Hematopoietic multipotent progenitor cell treated with erythropoietin and hydrocortisone succinate and interleukin-3 and kit ligand, for 17 days (in vitro differentiated cells): Measurements from ENCODE around the gene TASL.
"Not testable (repeated sequence)": the region's sequence is repeated elsewhere in the genome, so short reads cannot be mapped to it uniquely, and the experiment has no call there.

Experiments used
- DNase-seq: peaks from one replicate; pipeline ENCODE4 v3.0.0-alpha.2; 2015; ENCODE audit warnings: low spot score

Gene TASL, protein sequence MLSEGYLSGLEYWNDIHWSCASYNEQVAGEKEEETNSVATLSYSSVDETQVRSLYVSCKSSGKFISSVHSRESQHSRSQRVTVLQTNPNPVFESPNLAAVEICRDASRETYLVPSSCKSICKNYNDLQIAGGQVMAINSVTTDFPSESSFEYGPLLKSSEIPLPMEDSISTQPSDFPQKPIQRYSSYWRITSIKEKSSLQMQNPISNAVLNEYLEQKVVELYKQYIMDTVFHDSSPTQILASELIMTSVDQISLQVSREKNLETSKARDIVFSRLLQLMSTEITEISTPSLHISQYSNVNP

GRCh38 chrX:30577362-30577991, at the start of gene TASL:
Gene TASL (minus strand): TSS chrX:30577766. CDS start chrX:30560355, 17,411 bp downstream.
- DNase-seq: no peak

GRCh38 chrX:30626402-30626801, 48.8 kb upstream of the TASL start:
- no peak for DNase-seq

- DNase-seq: no peak
Observed at GRCh38 chrX:30622361-30622760, 44.8 kb upstream of the TASL start.

DNA sequence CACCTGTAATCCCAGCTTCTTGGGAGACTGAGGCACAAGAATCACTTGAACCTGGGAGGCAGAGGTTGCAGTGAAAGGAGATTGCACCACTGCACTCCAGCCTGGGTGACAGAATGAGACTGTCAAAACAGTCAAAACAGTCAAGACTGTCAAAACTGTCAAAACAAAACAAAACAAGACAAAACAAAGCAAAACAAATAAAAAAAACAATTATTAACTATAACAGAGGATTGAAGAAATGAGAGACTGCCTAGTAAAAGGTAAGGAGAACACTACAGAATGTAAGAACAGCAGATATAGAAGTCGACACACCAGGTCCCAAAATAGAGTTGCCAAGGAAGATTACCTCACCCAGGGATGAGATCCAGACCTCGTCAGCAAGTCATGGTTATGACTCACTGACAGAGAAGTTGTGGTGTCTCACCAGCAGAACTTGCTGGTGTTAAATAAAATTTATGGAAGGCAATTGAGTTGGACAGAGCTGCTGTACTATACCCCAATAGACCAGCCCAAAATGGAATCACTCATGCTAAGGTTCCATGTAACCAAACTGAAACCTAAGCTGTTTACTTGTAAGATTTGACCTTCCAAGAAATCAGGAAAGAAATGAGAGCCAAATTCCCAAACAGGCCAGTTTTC, 43.5 kb upstream of the TASL start:
- DNase-seq: no peak

GRCh38 chrX:30620125-30620524, 42.6 kb upstream of the TASL start:
- DNase-seq: no peak

DNA sequence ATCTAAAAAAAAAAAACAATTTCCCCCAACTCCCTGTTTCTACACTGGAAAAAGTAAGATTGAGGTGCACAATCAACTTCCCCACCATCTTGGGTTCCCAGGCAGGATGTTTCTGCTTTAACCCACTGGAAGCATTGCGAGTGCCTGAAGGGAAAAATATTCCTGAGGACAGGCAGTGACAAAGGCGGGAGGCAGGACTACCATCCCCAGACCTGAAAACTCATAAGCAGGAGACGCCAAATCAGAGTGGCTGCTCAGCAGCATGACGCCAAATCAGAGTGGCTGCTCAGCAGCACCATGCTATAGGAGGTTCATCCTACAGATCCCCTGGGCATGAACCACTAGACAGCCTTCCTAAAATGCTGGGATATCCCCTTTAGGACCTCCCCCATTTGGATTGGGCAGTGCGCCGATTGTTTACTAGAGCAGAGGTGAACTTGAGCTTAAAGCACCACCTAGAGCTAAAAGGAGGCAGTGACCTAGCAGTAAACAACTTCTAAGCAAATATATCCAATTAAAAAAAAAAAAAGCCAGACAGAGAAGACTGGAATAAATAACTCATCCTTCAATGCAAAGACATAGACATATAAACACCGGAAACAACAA, 40.7 kb upstream of the TASL start:
- no peak for DNase-seq

DNA sequence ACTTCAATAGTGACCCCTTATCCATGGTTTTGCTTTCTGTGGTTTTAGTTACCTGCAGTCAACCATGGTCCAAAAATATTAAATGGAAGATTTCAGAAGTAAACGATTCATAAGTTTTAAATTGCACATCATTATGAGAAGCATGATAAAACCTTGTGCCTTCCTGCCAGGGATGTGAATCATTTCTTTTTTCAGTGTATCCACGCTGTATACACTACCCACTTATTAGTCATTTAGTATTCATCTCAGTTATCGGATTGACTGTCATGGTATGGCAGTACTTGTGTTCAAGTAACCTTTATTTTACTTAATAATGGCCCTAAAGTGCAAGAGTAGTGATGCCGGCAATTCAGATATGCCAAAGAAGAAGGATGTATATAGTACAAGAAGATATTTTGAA, 37.7 kb upstream of the TASL start:
- DNase-seq: no peak

DNA sequence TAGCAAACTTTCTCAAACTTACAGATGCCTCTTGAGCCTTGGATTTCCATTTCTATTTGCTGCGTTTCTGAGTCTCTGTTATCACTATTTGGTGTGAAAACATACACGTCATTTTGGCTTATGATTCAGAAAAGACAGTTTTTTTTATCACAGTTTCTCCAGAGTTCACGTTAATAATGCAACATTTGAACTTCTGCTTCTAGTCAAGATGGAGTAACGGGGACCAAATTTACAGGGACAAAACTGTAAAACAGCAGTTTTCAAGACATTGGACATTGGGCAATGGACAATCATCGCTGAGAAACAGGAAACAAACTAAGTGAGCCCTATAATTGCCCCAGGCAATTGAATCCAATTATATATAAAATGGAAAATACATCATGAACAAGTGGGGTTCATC, 36.2 kb upstream of the TASL start:
- no peak for DNase-seq

GRCh38 chrX:30612250-30612655, 34.7 kb upstream of the TASL start:
- DNase-seq: no peak

DNA sequence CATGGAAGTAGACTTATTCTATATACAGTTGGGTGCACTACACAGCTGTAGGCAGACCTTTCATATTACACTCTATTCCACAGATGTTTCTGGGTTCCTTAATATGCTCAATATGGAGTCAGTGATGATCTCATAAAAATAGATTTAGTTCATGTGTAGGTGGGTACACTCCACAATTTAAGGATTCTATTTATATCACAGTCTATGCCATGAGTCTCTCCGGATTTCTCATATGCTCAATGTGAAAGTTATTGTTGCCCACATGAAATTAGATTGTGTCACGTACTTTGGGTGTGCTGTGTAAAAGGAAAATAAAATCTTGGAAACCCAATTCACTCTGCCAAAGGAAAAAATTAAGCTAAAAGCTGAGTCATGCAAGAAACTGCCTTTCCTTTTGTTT, 32.5 kb upstream of the TASL start:
- no peak for DNase-seq

DNA sequence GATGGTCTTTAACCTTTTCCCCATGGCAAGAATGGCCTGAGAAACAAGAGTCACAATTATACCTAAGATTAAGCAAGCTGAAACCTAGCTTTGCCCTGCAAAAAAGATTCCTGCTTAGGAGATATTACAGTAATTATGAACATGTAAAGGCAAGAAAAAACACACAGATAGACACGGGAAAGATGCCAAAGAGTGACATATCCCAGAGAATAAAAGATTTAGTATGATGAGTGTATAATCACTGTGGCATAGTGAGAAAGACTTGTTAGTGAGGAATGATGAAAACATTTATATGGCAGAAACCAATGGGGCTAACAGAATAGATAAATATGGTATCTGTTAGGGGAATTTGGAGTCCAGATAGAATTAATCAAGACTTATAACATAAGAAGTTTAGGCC, 29.6 kb upstream of the TASL start:
- no peak for DNase-seq

DNA sequence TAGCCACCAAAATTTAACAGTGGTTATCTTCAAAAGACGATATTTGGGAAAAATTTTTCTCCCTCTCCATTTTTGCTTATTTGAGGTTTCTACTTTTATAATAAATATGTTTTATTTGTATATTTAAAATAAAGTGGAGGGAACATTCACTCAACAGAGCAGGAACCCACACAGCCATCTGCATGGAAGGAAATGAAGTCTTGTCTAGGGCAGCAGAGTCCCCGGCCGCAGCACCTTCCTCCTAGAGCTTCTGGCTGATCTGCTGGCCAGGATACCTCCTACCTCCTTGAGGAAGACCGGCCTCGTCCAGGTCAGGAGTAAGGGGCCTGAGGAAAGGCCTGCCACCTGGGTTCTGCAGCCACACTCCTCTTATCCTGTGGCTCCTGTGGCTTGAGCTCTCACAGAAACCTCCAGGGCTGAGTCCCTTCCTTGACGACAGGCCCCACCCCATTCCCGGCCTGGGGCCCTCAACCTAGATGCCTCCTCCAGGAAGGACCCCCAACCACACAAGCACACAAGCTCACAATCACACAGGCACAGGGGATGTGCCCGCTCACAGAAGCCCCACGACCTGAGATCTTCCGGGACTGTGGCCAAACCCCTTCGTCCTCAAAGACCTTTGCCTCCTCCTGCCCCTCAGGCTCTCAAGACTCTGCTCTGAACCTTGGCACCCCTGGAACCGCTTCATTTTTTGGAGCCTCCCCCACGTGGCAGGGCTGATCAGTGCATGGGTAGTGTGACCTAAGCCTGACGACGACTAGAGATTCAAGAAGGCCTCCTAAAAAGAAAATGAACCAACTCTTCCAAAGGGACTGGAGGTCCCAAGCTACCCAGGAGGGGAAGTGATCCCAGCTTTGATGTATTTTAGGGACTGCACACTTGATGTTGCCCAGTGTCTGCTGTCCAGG, 23.0 kb upstream of the TASL start:
- DNase-seq: not testable (repeated sequence)

DNA sequence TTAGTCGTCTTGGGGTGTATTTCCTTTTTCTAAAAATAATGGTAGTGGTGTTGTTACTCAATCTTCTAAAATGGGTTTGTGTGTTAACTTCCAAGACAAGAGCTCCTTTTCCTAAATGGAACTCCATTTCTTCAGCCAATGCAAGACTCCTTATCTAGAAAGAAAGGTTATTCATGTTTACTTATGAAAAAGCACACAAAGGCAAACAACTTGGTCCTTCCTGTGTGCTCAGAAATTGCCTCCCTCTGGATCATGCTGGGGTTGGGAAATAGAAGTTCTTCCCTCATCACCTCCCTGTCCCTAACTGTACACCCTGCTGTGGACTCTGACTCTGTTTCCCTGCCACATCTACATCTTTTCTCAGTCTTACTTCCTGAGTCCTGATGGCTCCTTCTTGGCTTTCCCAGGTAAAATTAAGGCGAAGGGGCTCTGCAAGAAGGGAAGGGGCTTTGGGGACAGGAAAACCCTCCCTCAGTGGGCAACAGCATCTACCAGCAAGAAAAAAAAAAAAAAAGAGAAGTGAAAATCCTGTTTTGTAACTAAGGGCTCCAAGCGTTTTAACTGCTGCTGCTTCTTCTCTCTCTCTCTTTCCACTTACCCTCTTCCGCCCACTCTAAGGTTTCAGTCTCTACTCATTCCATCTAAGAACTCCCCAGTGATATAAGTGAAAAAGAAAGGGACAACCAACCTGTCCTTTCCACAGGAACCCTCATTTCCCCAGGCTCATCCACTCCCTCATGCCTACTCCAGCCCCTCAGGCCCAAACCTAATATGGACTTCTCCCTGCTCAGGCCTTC, 19.8 kb upstream of the TASL start:
- no peak for DNase-seq

DNA sequence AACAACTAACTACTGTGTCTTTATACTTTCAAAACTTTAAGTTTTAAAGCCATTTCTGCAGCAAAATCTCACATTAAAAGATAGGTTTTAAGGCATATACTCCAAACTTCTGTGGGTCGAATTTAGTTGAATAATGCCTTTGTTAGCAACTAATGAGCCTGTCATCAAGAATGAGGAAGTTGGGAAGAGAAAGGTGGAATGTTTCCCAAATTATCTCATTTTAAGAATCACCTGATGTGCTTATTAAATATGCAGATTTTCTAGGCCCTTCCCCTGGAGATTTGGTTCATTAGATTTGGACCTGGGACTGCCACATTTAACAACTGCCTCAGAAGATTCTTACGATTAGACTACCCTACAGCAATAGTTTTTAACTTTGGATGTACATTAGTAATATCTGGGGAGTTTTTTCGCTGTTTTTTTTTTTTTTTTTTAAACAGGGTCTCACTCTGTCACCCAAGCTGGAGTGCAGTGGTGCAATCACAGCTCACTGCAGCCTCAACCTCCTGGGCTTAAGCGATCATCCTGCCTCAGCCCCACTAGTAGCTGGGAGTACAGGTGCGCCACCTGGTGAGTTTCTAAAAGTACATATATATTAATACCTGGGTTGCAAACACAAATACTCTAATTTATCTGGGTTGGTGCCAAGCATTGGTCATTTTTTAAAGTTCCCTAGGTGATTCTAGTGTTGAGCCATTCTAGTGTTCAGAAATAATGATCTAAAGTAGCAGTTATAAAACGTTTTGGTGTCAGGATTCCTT, 16.1 kb upstream of the TASL start:
- DNase-seq: no peak

DNA sequence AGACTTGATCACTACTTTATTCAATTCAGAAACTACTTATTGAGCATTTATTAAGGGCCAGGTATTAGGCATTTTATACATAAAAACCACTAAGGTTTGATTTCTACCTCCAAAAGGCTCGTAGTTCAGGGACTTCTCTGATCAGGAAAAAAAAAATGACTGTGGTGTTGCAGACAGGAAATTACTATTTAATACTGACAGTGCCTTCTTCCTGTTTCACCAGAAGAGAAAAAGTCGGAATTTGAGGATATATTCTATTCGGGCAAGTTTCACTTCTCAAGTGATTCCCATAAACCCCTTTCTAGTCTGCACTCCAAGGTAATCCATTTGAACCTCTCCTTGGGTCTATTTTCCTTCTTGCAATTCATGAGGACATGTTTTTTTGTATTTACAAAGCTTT, 15.3 kb upstream of the TASL start:
- DNase-seq: no peak

DNA sequence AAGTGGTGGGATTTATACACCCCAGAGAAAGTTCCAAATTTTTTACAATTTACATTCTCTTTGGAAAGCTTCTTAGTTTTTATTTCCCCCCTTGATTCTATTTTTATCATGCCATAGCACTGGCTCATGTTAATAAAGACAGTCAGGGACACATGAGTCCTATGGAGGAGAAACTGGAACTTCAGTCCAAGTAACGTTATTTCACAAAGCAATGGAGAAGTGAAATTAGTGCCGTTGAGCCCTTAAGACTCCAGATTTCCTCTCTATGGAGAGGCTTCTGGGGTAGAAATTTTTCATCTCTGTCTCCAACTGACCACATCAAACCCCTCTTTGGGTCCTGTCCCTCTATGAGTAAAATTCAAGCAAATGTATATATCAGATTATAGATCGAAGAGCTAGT, 12.8 kb upstream of the TASL start:
- no peak for DNase-seq

GRCh38 chrX:30589146-30589888, 11.8 kb upstream of the TASL start:
- no peak for DNase-seq

DNA sequence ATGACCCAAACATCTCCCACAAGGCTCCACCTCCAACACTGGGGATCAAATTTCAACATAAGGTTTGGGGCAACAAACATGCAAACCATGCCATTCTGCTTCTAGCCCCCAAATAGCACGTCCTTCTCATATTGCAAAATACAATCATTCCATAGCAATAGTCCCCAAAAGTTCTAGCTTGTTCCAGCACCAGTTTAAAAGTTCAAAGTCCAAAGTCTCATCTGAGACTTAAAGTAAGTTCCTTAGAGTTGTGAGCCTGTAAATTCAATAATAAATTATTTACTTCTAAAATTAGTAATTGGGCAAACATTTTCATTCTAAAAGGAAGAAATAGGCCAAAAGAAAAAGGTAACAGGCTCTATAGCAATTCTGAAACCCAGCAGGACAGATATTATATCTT, 8.9 kb upstream of the TASL start:
- no peak for DNase-seq

DNA sequence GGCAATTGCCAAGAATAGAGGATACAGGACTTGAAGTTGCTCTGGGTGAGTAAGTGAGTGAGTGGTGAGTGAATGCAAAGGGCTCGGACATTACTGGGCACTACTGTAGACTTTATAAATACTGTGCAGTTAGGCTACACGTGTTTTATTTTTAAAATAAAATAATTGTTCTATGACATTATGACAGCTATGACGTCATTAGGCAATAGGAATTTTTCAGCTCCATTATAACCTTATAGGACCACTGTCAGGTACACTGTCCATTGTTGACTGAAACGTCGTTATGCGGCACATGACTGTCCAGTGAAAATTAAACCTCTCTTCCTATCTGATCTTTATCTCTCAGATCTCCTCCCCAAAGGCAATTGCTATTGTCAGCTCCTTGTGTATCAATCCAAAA, 5.1 kb upstream of the TASL start:
- no peak for DNase-seq

DNA sequence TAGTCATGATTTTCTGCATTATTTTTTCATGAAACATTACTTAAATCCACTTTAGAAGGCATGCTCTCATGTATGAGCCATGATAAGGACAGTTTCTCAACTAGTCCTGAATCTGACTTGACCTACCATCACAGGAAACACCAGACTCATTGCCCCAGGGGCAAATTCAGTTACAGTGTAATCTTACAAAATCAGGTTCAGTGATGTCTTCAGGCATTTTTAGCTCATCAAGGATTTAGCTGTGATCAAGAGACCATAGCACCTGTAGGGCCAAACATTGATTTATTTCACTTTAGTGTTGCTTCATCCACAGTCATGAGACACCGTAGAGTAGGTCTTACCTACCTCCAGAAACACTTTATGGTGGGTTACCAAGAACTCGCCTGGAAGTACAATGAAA, 3.1 kb upstream of the TASL start:
- no peak for DNase-seq
